ENCODE data around the gene HLA-DQA2. TPM values are rescaled to one million over a fixed set of nuclear protein-coding genes. Genes with fewer than 3 reads are reported as not detected.

The HLA-DQA2 gene
- not detected in 2 replicates for total RNA-seq

DNA sequence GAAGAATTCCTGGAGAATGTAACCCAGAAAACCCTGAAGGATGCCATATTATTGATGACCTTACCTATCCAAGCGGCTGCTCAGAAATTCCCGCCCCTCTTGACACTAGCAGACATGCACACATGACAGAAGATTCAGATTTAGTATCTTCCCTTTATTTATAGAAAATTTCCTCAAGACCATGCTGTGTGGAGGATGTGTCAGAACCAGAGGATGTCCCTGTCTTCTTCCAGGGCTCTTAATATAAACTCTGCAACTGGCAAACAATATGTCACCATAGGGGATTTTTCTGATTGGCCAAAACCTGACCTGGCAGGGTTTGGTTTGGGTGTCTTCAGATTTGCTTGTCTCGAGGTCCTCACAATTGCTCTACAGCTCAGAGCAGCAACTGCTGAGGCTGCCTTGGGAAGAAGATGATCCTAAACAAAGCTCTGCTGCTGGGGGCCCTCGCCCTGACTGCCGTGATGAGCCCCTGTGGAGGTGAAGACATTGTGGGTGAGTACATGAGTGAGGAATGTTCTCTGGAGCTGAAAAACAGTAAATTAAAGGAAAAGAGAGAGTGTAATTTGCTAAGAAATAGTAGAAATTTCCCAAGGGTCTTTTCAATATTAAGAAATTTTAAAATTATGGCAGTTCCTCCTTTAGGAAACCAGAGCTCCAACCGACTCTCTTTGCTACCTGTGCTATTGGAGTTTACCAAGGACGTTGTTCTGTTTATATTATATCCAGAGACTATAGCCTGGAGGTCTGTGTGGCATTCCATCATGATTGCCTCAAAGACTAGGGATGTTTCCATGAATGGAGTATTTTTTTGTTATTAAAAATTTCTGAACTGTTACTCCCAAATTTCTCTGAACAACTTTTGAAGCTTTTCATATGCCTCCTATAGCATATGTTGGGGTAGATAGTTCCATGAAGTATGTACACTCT is at the start of gene HLA-DQA2:
TSS of gene HLA-DQA2 (plus strand) at position 361 of the 930 bp plus-strand sequence. CDS start at position 414, 53 bp downstream.

DNA sequence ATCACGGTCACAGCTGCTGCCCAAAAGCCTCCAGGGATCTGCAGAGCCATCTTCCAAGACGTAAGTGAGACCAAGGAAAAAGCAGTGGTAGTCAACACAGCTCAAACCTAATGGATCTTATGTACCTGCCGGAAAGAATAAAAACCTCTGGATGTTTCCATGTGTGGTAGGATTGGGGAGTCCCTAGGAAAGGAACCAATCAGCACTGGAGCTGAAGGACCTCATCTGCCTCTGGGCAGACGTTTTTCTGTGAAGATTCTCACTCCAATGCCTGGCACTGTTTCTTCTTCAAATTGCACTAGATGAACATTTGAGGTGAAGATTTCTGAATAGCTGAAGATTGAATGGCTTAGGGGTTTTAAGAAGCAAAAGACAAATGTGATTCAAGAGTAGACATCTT is 22.2 kb downstream of the HLA-DQA2 start, which contains the start of gene HLA-DQB2:
TSS of gene HLA-DQB2 (minus strand) at position 112 of the 400 bp plus-strand sequence. CDS start at position 50, 62 bp downstream.

Other genes with a start within 250 kb of the HLA-DQA2 start
- 0.28 TPM in 1 of 2 replicates, not detected in the other for gene HLA-DRB5, start 211.1 kb upstream of the HLA-DQA2 start, total RNA-seq
- gene HLA-DRB1, start 151.5 kb upstream of the HLA-DQA2 start, total RNA-seq, result 0.58 and 3.7 TPM in 2 replicates
- gene HLA-DQA1, start 104.0 kb upstream of the HLA-DQA2 start, total RNA-seq, result not detected in 2 replicates
- under 0.01 TPM in 1 of 2 replicates, not detected in the other for gene HLA-DQB1, start 74.7 kb upstream of the HLA-DQA2 start, total RNA-seq
- gene HLA-DQB2, start 22.1 kb downstream of the HLA-DQA2 start, total RNA-seq, result not detected in 2 replicates
- under 0.01 and 0.28 TPM in 2 replicates for gene HLA-DOB, start 75.6 kb downstream of the HLA-DQA2 start, total RNA-seq
- gene TAP2, start 97.3 kb downstream of the HLA-DQA2 start, total RNA-seq, result 10.4 and 22.6 TPM in 2 replicates
- gene PSMB8, start 102.7 kb downstream of the HLA-DQA2 start, total RNA-seq, result 29.0 and 54.6 TPM in 2 replicates
- gene TAP1, start 112.3 kb downstream of the HLA-DQA2 start, total RNA-seq, result 62.0 and 68.2 TPM in 2 replicates
- 35.2 and 52.9 TPM in 2 replicates for gene PSMB9, start 112.8 kb downstream of the HLA-DQA2 start, total RNA-seq
- under 0.01 and 1.4 TPM in 2 replicates for gene HLA-DMB, start 199.6 kb downstream of the HLA-DQA2 start, total RNA-seq
- 2.1 and 6.2 TPM in 2 replicates for gene HLA-DMA, start 211.7 kb downstream of the HLA-DQA2 start, total RNA-seq
- gene BRD2, start 227.2 kb downstream of the HLA-DQA2 start, total RNA-seq, result 63.7 and 73.2 TPM in 2 replicates

Measured in regular cardiac myocyte (primary cell).